HepG2 (cell line): ENCODE results near the gene BBS1. TPM values are rescaled to one million over a fixed set of nuclear protein-coding genes. Genes with fewer than 3 reads are reported as not detected.

Source experiments
- CEBPG ChIP-seq: IDR thresholded peaks from 2 replicates; pipeline ENCODE4 v1.6.1; 2016
- DRAP1 ChIP-seq: IDR thresholded peaks from 2 replicates; pipeline ENCODE4 v1.6.1; 2016; ENCODE audit warnings: missing genetic modification reagents, missing compliant biosample characterization
- DZIP1 ChIP-seq: sonication (generic); formaldehyde crosslinking; IDR thresholded peaks from 2 replicates; pipeline ENCODE4 v1.5.0; 2020; ENCODE audit warnings: mild to moderate bottlenecking, missing genetic modification reagents
- EZH2 ChIP-seq: conservative IDR thresholded peaks from 2 replicates; pipeline ENCODE4 v1.6.1; 2012; ENCODE audit warnings: mild to moderate bottlenecking, low read depth, low read length, moderate library complexity
- HMG20A ChIP-seq: IDR thresholded peaks from 2 replicates; pipeline ENCODE4 v1.6.1; 2016; ENCODE audit warnings: borderline replicate concordance
- PBX2 ChIP-seq: IDR thresholded peaks from 2 replicates; pipeline ENCODE4 v1.6.1; 2016; ENCODE audit warnings: control low read depth
- PRPF4 ChIP-seq: fragments of 200-400 bp; formaldehyde crosslinking; IDR thresholded peaks from 2 replicates; pipeline ENCODE4 v1.6.1; 2016; ENCODE audit warnings: low read length, low read depth; ENCODE audit not compliant: poor library complexity, severe bottlenecking
- ZNF235 ChIP-seq: sonication (generic); formaldehyde crosslinking; IDR thresholded peaks from 2 replicates; pipeline ENCODE4 v1.8.1; 2023; ENCODE audit warnings: mild to moderate bottlenecking, missing genetic modification reagents, borderline replicate concordance
- ZNF296 ChIP-seq: sonication (generic); formaldehyde crosslinking; conservative IDR thresholded peaks from 2 replicates; pipeline ENCODE4 v1.5.0; 2020; ENCODE audit warnings: mild to moderate bottlenecking, missing genetic modification reagents
- ZNF687 ChIP-seq: sonication (generic); formaldehyde crosslinking; IDR thresholded peaks from 2 replicates; pipeline ENCODE4 v1.5.1; 2020; ENCODE audit warnings: mild to moderate bottlenecking, missing genetic modification reagents, moderate library complexity
- polyA plus RNA-seq, 8 experiments: library from polyadenylated mRNA; depleted of rRNA in 3 of 8; stranded (reverse) in 7 of 8; unstranded in 1 of 8; fragments of >200 nt; fragmentation: Illumina TruSeq in 4 of 8; extraction: Trizol in 4 of 8; gene quantifications; 2 replicates each; pipeline versions ENCODE4 v1.2.1 to v1.2.3, GENCODE V29; 2011 to 2016; ENCODE audit warnings: low read depth in 4 of 8, missing spikeins in 1 of 8, mixed read lengths in 1 of 8; ENCODE audit not compliant: insufficient read depth in 1 of 8
- total RNA-seq, 5 experiments: library from RNA; depleted of rRNA; stranded (reverse); fragments of >200 nt; fragmentation: Illumina TruSeq; extraction: Trizol; gene quantifications; 2 replicates each; pipeline ENCODE4 v1.2.3, GENCODE V29; 2016; ENCODE audit warnings: low read depth in 1 of 5

The BBS1 gene
- total and polyA plus RNA-seq, 2 of the 13 experiments (the other 11 are each of a cell fraction or from before 2014, with no cell fraction given): 11.7 to 14.1 TPM

- TF ChIP-seq DRAP1 (no peak), ZNF687 (CRISPR knock-in tag) (peak; percentile 74), ZNF235 (no peak), EZH2 (no peak), CEBPG (CRISPR knock-in tag) (no peak), PBX2 (CRISPR knock-in tag) (no peak), DZIP1 (CRISPR knock-in tag) (no peak), HMG20A (CRISPR knock-in tag) (no peak), PRPF4 (no peak), ZNF296 (CRISPR knock-in tag) (no peak)
Measured at GRCh38 chr11:66579017-66579606, 68.7 kb downstream of the BBS1 start (continued).
